DMS114 treated with DMSO at 0.1 percent for 48 hours (cell line): ENCODE measurements around the gene ANGEL2.
"Not testable (repeated sequence)": the region's sequence is repeated elsewhere in the genome, so short reads cannot be mapped to it uniquely, and the experiment has no call there.

Experiments used
- DNase-seq: peaks from one replicate; lab custom pipeline; 2025; ENCODE audit not compliant: unreplicated experiment; lab: John Stamatoyannopoulos, UW

Gene ANGEL2

DNA sequence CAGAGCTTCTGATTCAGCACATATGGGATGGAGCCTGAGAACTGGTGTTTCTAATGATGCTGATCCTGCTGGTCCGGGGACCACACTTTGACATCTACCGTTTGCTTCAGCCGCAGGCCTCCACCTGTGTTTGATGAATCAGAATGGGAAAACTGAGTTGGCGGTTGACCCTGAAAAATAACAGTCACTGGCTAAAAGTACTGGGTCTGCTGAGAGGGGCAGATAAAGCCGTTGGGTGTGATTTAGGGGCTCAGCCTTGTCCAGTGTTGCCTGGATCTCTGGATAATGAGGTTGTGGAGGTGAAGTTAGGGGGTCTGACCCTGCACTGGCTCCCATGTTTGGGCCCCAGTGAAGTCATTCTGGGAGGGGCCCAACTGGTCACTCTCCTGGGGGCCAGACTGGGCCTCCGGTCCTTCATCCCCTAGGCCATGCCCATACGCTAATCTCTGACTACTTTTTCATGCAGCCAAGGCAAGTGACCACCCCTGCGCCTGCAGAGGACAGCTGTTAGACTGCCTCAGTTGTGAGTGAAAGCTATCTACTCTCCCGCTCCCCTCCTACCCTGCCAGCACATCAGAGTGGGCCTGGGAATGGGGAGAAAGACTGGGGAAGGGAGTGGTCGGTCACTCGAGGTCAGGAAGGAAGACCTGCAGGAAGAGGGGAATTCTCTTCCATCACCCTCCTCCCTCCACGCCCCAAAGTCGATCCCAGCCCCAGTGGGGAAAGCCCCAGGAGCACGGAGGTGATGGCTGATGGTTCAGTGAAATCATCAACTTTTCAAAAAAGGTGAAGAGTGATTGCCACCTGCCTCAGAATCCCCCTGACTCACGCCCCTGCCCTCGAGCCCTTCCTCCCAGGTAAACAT is 37.7 kb downstream of the ANGEL2 start:
- DNase-seq, result no peak

DNA sequence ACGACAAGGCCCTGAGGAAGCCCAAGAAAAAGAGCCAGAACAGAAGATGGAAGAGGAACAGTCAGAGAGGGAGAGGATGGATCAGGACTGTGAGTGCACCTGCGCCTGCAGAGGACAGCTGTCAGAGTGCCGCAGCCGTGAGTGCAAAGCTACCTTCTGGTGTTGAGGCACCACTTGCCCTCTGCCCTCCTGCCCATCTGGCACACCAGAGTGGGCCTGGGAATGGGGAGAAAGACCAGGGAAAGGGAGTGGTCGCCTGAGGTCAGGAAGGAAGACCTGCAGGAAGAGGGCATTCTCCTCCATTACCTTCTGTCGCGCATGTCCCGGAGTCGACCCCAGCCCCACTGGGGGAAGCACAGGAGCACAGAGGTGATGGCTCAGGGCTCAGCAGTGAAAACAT is 39.1 kb downstream of the ANGEL2 start:
- no peak for DNase-seq

DNA sequence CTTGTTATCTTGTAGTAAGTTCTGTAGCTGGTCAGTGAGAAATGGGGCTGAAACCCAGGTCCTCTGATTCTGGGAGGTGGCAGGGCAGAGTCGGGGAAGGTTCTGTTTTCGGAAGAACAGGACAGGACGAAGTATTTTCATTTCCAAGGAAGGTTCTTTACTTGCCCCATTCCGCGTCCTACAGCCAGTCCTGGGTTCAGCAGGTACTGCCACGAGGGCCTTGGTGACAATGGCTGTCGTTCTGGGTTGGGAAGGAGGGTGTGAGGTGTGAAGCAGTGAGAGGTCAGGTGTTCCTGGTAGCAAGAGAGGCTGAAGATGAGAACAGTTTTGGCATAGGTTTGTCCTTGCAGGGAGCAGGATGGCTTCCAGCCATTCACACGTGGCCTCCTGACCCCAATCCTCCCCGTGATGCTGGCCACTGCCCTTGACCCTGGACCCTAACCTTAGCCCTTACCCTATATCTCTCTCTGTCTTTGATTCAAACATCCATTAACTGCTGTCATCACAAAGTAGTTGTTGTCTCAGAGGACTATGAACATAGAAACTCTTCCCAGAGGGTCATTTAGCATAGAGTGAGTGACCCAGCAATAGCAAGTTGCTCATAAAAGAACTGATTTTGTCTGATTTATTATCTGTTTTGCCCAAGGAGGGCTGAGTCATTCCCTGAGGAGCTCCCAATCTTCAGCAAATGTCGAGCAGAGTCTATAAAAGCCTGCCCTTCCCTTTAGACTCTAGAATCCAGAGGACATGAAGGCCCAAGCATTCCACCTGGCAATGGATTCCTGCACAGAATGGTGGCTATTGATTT is 40.4 kb downstream of the ANGEL2 start:
- DNase-seq, result no peak

DNA sequence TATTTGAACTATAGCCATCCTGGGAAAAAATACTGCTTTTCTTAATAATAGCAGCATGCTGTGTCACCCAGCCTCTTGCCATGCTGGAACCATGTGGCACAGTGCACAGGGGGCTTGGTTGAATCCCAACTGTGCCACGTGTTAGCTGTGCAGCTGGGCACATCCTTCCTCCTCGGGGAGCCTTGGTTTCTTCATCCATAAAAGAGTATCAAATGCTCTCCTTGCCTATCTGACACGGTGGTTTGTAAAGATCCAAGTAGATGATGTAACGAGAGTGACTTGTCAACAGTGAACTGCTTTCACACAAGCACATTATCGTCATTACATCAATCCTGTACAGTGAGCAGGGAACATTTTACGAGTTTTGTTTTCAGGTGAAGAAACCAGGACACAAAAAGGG is 41.0 kb downstream of the ANGEL2 start:
- no peak for DNase-seq

DNA sequence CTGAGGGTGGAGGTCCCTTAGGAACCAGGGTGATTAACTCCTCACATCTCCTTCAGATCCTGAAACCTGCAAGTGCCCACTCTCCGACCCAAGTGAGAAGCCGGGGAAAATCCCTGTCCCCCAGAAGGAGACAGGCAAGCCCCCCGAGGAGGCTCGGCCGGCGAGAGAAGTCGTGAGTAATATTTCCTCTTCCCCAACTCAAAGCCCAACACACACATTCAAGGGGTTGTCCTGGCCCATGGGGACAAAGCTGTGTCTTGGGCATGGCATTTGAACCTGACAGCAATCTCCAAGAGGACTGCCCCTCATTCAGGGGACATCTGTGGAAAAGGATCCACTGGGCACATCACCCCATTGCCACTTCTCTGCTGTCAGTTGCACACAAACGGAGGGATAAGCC is 41.8 kb downstream of the ANGEL2 start:
- no peak for DNase-seq

DNA sequence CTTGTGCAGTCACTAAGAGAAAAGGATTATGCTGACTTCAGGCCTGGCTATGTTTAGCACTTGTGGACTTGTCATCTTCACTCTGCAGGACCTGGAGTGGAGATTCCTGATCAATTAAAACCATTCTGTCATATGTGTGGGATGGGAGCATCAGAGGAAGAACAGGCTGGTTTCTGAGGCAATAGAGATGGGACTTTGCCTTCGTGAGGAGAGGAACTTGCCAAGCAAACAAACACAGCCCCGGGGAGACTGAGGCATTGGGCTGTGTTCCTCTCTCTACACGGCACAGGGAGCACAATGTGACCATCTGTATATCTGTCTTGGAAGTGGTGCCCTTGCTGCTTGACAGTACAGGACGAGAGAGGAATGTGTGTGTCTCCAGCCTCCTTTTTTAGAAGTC is 42.2 kb downstream of the ANGEL2 start:
- no peak for DNase-seq

DNA sequence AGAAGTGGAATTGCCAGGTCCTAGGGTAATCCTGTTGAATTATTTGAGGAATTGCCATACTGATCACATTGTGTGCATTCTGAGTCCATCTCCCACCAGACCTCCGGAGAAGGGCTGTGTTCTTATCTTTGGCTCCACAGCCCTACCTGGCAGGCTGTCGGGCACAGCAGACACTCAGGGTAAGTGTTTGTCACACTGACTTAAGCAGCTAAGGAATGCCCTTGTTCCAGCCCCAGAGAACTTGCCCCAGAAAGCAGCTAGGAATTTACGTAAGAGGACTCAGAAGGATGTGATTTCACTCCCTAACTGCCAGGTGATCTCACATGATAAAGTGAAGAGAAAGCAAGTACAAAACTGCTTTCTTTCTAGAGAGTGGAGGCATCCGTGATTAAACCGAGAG is 44.4 kb downstream of the ANGEL2 start:
- DNase-seq, result no peak

DNA sequence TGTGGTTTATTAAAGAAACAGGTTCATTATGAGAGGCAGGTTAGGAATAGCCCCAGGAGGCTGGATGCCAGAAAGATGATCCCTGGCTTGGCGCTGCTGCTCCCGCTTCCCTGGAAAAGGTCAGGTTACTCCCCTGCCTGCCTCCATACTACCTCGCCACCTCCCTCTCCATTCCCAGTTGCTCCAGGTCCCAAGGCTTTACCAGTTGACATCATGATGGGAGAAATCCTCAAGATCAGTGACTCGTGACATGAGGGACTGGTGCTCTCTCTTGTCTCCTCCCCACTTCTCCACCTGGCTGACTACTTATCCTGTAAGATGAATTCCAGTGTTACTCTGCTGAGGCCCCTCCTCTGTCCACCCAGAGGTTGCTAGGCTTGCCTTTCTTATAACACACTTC is 45.6 kb downstream of the ANGEL2 start:
- DNase-seq, result no peak

DNA sequence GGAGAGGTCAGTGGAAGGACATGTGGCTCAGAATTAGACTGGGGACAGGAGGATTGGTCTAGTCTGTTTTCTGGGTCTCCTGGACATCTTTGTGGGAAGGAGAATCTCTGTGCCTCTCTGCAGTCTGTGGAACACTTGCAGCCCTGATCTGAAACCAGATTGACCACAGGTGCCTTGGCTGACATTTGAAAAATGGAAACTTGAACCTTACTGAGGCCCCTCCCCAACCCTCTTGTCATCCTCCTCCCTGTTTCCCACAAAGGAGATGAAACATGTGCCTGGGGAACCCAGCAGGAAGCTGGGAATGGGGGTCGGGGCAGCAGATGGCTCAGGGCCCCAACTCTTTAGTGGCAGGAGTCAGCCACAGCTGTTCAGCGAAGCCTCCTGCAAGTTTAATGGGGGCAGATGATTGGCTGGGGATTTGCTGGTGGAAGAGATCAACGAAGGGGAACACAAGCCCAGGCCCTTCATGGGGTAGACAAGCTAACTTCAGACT is 47.3 kb downstream of the ANGEL2 start:
- DNase-seq, result no peak

DNA sequence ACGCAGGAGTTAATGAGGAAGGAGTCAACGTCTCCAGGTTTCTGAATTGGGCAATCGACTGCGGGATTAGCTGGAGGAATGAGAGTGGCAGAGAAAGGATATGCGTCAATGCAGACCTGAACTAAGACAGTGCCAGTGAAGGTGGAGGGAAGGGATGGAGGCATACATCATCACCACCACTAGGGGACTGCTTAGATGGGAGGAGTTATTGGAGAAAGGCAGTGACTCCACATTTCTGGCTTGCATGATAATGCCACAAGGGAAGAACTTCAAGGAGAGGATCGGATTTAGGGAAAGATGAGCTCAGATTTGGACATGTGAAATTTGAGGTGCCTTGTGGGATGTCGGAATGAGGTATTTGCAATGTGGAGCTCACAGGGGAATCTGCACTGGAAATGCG is 47.9 kb downstream of the ANGEL2 start:
- peak; percentile 18 for DNase-seq

DNA sequence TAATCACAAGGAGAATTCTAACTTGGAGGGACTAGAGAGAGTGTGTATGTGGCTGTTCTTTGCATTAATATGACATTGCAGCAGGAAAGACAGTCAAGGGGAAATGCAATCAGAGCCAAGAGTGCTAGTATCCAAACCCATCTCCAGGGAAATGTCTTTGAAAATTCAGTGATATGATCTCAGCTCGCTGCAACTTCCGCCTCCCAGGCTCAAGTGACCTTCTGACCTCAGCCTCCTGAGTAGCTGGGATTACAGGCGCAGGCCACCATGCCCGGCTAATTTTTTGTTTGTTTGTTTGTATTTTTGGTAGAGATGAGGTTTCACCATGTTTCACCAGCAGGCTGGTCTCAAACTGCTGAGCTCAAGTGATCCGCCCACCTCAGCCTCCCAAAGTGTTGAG is 49.1 kb downstream of the ANGEL2 start:
- DNase-seq, result no peak

DNA sequence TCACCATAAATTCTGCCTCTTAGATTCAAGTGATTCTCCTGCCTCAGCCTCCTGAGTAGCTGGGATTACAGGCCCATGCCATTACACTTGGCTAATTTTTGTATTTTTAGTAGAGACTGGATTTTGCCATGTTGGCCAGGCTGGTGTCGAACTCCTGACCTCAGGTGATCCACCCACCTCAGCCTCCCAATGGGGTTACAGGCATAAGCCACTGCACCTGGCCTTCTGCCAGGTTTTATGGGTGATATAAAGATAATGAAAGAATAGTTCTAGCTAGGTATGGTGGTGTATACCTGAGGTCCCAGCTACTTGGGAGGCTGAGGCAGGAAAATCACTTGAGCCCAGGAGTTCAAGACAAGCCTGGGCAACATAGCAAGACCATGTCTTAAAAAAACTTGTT is 50.7 kb downstream of the ANGEL2 start:
- not testable (repeated sequence) for DNase-seq

DNA sequence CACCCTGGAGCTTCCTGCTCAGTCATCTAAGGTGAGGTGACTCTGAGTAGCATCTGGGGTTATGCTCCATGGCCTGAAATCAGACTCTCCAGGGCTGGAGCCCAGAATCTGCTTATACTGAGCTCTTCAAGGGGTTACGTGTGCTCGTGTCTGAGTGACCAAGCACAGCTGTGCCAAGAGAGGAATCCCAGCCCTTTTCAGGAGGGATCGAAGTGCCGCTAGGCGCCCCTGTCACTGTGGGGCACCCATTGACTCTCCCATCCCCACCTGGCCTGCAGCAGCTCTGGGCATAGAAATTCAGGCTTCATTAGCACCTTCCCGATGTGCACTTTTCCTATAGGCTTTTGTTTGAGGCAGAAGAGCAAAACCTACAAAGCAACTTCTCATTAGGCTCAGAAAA is 51.6 kb downstream of the ANGEL2 start:
- no peak for DNase-seq

DNA sequence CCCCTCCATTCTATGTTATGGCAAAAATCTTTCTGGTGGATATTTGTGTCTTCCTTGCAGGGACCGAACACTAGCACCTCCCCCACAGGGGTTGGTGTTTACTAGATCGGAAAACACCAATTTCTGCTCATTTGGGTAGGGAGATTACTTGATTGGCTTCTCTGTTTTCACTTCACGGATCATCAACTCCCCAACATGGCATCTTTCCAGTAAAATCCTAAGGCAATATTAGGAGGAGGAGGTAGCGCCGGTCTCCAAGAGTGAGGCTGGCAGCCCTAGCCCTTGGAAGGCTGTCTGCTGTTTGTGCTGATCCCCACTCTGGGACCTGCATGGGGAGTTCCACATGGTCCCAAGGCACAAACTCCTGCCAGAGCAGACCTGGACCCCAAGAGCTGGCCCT is 53.2 kb downstream of the ANGEL2 start:
- no peak for DNase-seq

DNA sequence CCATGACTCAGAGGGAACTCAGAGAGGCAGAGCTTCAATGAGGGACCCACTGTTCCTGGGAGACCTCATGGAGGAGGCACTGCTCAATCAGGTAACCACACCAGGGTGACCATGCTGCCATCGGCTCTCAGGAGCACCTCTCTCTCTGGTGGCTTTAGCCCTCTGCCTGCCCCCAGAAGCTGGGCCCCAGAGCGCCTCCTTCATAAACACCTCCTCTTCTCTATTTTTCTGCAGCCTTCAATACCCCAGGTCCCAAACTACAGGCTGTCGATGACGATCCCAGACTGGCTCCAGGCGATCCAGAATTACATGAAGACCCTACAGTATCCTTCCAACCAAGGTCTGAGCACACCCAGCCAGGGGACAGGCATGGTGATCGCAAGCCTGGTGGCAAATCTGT is 54.7 kb downstream of the ANGEL2 start:
- DNase-seq, result no peak

DNA sequence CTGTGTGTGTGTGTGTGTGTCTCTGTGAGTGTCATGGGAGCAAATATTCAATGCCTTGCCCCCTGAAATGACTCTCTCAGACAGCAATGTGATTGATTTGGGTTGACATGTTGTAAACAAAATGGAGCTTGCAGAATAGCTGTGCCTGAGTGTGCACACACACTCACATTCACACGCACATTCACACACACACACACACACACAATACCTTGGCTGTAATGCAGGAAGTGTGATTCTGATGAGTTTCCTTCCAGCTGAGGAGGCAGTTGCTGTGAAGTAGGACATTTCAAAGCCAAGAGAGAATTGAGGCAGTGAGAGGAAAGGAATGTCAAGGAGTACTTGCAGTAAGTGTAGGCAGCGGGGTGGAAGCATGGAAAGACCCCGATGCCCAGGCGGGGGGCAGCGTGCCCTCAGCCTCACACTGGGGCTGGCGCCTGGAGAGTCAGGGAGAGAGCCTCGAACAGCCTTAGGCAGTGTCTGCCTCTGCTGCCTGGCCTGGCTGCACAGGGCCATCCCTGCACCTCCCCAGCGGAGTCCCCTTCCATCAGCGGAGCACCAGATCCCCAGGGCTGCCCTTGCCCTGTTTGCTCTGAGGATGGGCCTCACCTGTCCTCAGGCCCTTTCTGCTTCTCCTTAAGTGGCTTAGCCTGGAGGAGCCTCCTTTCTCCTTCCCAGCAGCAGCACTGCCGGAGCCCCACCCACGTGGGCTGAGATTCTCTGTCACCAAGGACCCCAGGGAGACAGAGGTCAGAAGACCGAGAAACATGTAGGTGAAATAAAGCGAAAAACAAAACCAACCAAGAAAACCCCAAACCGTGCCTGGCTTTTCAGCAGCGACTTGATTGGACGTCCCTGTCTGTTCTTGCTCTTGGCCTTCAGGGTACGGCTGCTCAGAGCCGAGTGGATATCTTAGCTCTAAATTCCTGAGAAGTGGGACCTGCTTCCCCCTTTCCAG is 56.1 kb downstream of the ANGEL2 start:
- DNase-seq, result no peak

DNA sequence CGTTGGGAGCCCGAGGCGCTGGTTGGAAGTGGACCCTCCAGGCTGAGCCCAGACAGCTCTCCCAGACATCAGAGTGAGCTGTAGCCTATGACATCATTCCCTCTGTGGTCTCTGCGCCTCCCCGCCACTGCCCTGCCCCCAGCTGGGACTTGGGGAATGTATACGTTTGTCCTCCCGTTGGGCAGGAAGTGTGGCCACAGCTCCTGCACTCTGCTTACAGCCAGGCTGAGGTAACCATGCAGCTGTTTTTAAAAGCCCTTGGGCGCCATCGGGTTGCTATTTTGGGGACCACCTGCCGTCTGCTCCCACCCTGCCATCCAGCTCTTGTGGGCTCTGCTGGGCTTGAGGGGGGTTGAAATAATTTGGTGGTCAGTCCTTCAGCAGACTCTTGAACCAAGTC is 57.5 kb downstream of the ANGEL2 start:
- no peak for DNase-seq

DNA sequence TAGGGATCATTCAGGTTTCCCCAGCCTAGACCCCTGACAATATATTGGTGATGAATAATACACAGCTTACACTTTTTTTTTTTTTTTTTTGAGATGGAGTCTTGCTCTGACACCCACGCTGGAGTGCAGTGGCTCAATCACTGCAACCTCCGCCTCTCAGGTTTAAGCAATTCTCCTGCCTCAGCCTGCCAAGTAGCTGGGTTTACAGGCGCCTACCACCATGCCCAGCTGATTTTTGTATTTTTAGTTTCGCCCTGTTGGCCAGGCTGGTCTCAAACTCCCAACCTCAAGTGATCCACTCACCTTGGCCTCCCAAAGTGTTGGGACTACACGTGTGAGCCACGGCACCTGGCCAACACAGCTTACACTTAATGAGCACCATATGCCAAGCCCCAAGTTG is 58.1 kb downstream of the ANGEL2 start:
- no peak for DNase-seq

DNA sequence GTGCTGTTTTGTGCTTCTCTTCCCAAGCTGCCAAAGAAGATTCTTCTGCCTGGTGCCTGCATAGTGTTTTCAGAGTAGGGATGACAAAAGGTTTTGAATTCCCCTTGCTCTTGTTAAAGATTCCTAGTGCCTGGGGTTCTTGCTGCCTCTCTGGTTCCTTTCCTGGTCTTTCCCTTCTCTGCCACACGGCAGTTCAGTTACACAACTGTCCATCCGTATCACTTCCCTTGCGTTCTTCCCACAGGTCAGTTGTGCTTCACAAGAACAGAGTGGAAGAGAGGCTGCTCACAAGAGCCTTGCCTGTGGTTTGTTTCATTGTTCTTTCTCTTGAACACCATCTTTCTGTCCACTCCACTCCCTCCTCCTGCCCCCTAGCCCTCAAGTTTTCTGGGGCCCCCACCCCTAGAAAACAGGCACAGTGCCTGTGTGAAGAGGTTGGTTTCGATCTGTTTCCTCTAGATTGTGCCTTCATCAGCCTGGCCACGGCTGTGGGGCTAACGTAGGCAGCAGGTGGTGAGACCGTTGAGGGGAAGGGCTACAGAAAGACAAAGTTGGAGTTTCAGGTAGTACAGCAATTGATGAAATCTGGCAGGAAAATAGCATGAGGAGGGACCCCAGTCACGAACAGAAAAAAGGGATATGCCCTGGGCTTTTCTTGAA is 59.6 kb downstream of the ANGEL2 start:
- no peak for DNase-seq

DNA sequence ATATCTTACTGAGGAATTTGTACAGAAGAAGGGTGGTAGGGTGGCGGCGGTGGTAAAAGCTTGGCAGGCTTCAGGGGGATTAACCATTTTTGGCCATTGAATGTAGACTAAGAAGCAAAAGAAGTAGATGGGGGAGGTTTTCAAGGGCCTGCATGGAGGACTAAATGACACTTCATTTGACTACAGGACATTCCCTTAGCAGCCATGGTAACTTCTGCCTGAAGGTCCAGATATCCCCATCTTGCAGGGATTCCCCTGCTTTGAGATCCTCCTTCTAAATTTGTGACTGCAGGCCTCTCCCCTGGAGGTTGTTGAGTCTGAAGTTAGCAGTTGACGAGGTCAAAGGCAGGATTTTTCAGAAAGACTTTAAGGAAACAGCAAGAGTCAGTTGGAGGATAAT is 60.6 kb downstream of the ANGEL2 start:
- no peak for DNase-seq

DNA sequence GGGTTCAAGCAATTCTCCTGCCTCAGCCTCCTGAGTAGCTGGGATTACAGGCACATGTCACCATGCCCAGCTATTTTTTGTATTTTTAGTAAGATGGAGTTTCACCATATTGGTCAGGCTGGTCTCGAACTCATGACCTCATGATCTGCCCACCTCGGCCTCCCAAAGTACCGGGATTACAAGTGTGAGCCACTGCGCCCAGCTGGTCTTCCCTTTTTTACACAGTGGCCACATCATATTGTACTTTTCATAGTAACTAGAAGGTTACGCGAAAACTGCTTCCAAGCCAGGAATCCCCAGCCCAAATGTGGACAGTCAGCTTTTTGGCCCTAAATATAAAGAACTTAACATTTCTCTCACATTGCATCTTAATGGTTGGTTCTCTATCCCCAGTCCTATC is 61.2 kb downstream of the ANGEL2 start:
- DNase-seq, result no peak
